Measurements from ENCODE around the gene CATSPERZ. TPM values are rescaled to one million over a fixed set of nuclear protein-coding genes. Genes with fewer than 3 reads are reported as not detected.

Gene CATSPERZ
- total and polyA plus RNA-seq, 2 of the 13 experiments (the other 11 are each of a cell fraction or from before 2014, with no cell fraction given) = 0.22 to 0.48 TPM

DNA sequence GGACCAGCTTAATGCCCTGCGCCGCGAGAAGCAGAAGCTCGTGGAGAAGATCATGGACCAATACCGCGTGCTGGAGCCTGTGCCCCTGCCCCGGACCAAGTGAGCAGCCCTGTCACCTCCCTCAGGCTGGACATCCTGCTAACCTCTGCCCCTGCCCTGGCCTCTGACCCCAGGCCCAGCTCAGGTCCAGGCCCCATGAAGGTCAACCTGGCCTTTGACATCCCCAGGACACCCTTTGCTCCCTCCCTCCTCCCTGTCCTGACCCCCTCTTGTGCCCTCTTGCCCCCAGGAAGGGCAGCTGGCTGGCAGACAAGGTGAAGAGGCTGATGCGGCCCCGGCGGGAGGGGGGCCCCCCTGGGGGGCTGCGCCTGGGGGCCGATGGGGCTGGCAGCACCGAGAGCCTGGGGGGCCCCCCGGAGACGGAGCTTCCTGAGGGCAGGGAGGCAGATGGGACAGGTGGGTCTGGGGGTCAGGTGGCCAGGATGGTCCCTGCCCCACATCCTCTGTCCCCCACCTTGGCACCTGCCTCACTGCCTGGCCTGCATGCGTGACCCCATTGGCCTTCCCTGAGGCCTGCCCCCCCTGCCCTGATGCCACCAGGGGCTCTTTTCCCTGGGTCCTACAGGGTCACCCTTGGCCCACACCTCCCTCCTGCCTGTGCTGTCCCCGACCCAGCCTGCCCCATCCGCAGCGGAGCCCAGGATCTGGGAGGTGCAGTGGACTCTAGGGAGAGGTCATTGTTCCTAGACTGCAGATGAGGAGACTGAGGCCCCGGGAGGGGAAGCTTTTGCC is 53.8 kb downstream of the CATSPERZ start:
- Histone ChIP-seq H3K9me3 (ENCODE audit: low read length) (no peaks in the 10 kb centered on the region), H3K79me2 (ENCODE audit: insufficient read depth, low read length) (no peaks in the 10 kb centered on the region), H3K4me1 (ENCODE audit: insufficient read depth, low read length) (peaks cover 49% of the 10 kb centered on the region), H3K4me3 (replicated peaks in 1 of 3; ENCODE audit: insufficient read depth in 1 of 3, low read depth in 2 of 3, low read length in 3 of 3) (peak overlapping the region in 1 of 3 experiments; percentile 19; a peak in 1 of 6 replicates), H3K27me3 (ENCODE audit: control insufficient read depth in 1 of 2, insufficient read depth in 2 of 2, low read length in 2 of 2) (peaks cover 2 to 26% of the 10 kb centered on the region in 2 experiments; a peak in 3 of 5 replicates), H4K20me1 (ENCODE audit: insufficient read depth, low read length) (no peaks in the 10 kb centered on the region), H3K36me3 (replicated peaks in 1 of 2; ENCODE audit: control insufficient read depth in 1 of 2, insufficient read depth in 2 of 2, low read length in 2 of 2) (no peaks in the 10 kb centered on the region), H3K4me2 (ENCODE audit: low read depth, low read length) (peak overlapping the region; percentile 29; the same call in 1 of the 2 replicates), H2AFZ (ENCODE audit: low read length) (no peak overlapping the region), H3K9ac (ENCODE audit: insufficient read depth, low read depth, low read length) (no peak overlapping the region), H3K27ac (ENCODE audit: extremely low read length, insufficient read depth, low read length) (no peak overlapping the region)
- 0% methylated on average over 7 of the region's 20 CpGs for WGBS (ENCODE audit: low lambda C conversion rate)
- no peak for FAIRE-seq
- no peak for ATAC-seq
- intact Hi-C loops (cut with micrococcal nuclease; ENCODE audit: unreplicated experiment) (no loop called here), in situ Hi-C loops (cut with HindIII; ENCODE audit: extremely low pct_ligation_motif_present, low pct_unique_long_range_greater_than_20kb) (no loop called here)
- DNase-seq (ENCODE audit: low spot score) = no peak
- ChIA-PET CTCF (ENCODE audit: low intra/inter-chr PET ratio, low total read pairs) (no interaction called here), POLR2A (interaction anchor here (1.2 to 6.5 kb wide), 4 partner anchors 10 to 49 kb away, joined by 3 to 61 read pairs (median 10); partner anchors contain the start of genes ESRRA, PRDX5 and TRMT112)
- BruUV-seq (replicated peaks) = no TSS peak
- TF ChIP-seq ZSCAN25 (CRISPR knock-in tag; IDR thresholded peaks at IDR 0.05) (0 out of 2 replicates have a peak, but pooled peaks have one; percentile 33), NR2F2 (IDR thresholded peaks at IDR 0.05; ENCODE audit: borderline replicate concordance, low read depth) (peak; percentile 92), NFYB (CRISPR knock-in tag; IDR thresholded peaks at IDR 0.05) (no peak), ZSCAN22 (CRISPR knock-in tag; IDR thresholded peaks at IDR 0.05) (peak; percentile 91), TBX2 (CRISPR knock-in tag; IDR thresholded peaks at IDR 0.05; ENCODE audit: borderline replicate concordance) (no peak), RFXANK (CRISPR knock-in tag; IDR thresholded peaks at IDR 0.05) (no peak), EED (CRISPR knock-in tag; IDR thresholded peaks at IDR 0.05) (no peak), ZNF768 (CRISPR knock-in tag; IDR thresholded peaks at IDR 0.05) (no peak)
- TF ChIP-seq, protein P1, sequence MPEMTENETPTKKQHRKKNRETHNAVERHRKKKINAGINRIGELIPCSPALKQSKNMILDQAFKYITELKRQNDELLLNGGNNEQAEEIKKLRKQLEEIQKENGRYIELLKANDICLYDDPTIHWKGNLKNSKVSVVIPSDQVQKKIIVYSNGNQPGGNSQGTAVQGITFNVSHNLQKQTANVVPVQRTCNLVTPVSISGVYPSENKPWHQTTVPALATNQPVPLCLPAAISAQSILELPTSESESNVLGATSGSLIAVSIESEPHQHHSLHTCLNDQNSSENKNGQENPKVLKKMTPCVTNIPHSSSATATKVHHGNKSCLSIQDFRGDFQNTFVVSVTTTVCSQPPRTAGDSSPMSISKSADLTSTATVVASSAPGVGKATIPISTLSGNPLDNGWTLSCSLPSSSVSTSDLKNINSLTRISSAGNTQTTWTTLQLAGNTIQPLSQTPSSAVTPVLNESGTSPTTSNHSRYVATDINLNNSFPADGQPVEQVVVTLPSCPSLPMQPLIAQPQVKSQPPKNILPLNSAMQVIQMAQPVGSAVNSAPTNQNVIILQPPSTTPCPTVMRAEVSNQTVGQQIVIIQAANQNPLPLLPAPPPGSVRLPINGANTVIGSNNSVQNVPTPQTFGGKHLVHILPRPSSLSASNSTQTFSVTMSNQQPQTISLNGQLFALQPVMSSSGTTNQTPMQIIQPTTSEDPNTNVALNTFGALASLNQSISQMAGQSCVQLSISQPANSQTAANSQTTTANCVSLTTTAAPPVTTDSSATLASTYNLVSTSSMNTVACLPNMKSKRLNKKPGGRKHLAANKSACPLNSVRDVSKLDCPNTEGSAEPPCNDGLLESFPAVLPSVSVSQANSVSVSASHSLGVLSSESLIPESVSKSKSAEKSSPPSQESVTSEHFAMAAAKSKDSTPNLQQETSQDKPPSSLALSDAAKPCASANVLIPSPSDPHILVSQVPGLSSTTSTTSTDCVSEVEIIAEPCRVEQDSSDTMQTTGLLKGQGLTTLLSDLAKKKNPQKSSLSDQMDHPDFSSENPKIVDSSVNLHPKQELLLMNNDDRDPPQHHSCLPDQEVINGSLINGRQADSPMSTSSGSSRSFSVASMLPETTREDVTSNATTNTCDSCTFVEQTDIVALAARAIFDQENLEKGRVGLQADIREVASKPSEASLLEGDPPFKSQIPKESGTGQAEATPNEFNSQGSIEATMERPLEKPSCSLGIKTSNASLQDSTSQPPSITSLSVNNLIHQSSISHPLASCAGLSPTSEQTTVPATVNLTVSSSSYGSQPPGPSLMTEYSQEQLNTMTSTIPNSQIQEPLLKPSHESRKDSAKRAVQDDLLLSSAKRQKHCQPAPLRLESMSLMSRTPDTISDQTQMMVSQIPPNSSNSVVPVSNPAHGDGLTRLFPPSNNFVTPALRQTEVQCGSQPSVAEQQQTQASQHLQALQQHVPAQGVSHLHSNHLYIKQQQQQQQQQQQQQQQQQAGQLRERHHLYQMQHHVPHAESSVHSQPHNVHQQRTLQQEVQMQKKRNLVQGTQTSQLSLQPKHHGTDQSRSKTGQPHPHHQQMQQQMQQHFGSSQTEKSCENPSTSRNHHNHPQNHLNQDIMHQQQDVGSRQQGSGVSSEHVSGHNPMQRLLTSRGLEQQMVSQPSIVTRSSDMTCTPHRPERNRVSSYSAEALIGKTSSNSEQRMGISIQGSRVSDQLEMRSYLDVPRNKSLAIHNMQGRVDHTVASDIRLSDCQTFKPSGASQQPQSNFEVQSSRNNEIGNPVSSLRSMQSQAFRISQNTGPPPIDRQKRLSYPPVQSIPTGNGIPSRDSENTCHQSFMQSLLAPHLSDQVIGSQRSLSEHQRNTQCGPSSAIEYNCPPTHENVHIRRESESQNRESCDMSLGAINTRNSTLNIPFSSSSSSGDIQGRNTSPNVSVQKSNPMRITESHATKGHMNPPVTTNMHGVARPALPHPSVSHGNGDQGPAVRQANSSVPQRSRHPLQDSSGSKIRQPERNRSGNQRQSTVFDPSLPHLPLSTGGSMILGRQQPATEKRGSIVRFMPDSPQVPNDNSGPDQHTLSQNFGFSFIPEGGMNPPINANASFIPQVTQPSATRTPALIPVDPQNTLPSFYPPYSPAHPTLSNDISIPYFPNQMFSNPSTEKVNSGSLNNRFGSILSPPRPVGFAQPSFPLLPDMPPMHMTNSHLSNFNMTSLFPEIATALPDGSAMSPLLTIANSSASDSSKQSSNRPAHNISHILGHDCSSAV (CRISPR knock-in tag; IDR thresholded peaks at IDR 0.05; ENCODE audit: borderline replicate concordance) = no peak
- TF ChIP-seq, protein P2, sequence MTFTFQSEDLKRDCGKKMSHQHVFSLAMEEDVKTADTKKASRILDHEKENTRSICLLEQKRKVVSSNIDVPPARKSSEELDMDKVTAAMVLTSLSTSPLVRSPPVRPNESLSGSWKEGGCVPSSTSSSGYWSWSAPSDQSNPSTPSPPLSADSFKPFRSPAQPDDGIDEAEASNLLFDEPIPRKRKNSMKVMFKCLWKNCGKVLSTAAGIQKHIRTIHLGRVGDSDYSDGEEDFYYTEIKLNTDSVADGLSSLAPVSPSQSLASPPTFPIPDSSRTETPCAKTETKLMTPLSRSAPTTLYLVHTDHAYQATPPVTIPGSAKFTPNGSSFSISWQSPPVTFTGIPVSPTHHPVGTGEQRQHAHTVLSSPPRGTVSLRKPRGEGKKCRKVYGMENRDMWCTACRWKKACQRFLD (CRISPR knock-in tag; IDR thresholded peaks at IDR 0.05; ENCODE audit: borderline replicate concordance) = no peak

Measured in HepG2 (cell line).